Brain microvascular endothelial cell (primary cell): Measurements from ENCODE around the gene KRTAP6-2.

Source experiments
- DNase-seq: peaks from one replicate; pipeline ENCODE4 v3.0.0-alpha.2; 2020
- H3K27ac ChIP-seq: fragments of 250-450 bp; sonication (Bioruptor Pico); 2 replicates; pipeline ENCODE4 v1.5.1; 2020; ENCODE audit warnings: mild to moderate bottlenecking, moderate library complexity
- H3K27me3 ChIP-seq: fragments of 250-450 bp; sonication (Bioruptor Pico); replicated peaks from 2 replicates; pipeline ENCODE4 v1.5.1; 2020; ENCODE audit warnings: mild to moderate bottlenecking
- H3K36me3 ChIP-seq: fragments of 250-450 bp; sonication (Bioruptor Pico); replicated peaks from 2 replicates; pipeline ENCODE4 v1.5.1; 2020; ENCODE audit warnings: mild to moderate bottlenecking
- H3K4me3 ChIP-seq: 2 replicates; pipeline ENCODE4 v1.5.1; 2011; ENCODE audit warnings: low read depth, mild to moderate bottlenecking, control low read depth, low read length, moderate library complexity
- in situ Hi-C: cut with HindIII; loops from 2 replicates; pipeline ENCODE4 v1.10.0; 2017; ENCODE audit warnings: low sequenced_read_pairs, low pct_ligation_motif_present
- TF ChIP-seq, protein P1 (sequence below): IDR thresholded peaks from 2 replicates; pipeline ENCODE4 v1.5.1; 2011; ENCODE audit warnings: low read depth, mild to moderate bottlenecking, moderate library complexity, low read length, control low read depth, inconsistent platforms; ENCODE audit errors: missing control alignments

The KRTAP6-2 gene

DNA sequence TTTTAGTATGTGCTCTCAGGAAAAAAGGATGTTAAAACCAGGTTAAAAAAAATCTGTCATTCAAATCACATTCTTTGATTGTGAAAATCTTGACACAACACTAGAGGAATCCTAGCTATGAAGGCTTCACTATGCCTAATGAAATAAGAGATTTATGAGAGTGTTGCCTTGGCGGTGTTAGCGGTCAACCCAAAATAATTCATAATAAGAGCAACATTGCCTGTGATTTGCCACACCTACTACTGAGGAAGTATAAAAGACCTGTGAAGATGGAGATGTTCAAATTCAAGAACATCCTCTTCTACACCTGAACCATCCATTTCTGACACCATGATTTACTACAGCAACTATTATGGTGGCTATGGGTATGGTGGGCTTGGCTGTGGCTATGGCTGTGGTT is 17.4 kb upstream of the KRTAP6-2 start, which contains the start of gene KRTAP20-1:
Gene KRTAP20-1 (plus strand): TSS at position 301 of the 400 bp plus-strand sequence. CDS start 30 bp downstream, at position 331.
- H3K27ac ChIP-seq: no peak within 1 kb of the TSS
- in situ Hi-C loops: no loop called here
- TF ChIP-seq, protein P1, sequence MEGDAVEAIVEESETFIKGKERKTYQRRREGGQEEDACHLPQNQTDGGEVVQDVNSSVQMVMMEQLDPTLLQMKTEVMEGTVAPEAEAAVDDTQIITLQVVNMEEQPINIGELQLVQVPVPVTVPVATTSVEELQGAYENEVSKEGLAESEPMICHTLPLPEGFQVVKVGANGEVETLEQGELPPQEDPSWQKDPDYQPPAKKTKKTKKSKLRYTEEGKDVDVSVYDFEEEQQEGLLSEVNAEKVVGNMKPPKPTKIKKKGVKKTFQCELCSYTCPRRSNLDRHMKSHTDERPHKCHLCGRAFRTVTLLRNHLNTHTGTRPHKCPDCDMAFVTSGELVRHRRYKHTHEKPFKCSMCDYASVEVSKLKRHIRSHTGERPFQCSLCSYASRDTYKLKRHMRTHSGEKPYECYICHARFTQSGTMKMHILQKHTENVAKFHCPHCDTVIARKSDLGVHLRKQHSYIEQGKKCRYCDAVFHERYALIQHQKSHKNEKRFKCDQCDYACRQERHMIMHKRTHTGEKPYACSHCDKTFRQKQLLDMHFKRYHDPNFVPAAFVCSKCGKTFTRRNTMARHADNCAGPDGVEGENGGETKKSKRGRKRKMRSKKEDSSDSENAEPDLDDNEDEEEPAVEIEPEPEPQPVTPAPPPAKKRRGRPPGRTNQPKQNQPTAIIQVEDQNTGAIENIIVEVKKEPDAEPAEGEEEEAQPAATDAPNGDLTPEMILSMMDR: no peak
- H3K27me3 ChIP-seq: no peaks in the 10 kb centered on the region
- H3K4me3 ChIP-seq: no peak within 1 kb of the TSS
- H3K36me3 ChIP-seq: no peaks in the 10 kb centered on the region
- no peak for DNase-seq

DNA sequence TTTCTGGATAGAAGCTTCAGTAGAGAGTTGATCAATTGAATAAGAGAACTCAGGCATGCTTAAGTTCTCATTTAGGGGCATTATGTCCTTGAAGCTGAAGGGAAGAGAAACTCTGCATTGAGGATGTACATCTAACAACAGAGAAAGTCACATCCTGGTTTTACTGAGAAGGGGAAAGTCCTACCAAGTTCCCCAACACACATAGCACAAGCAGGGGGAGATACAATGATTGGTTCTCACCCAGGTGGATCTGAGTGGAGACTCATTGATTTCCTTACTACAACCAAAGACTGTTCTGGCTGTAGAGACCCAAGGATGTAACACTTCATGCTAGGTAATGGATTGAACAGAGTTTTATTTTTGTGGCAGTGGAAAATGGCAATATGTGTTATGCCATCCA is 16.5 kb upstream of the KRTAP6-2 start:
- in situ Hi-C loops: no loop called here
- DNase-seq: no peak
- Histone ChIP-seq H3K27ac (no peak overlapping the region), H3K36me3 (no peaks in the 10 kb centered on the region), H3K27me3 (no peaks in the 10 kb centered on the region), H3K4me3 (no peak overlapping the region)
- TF ChIP-seq, protein P1: no peak

DNA sequence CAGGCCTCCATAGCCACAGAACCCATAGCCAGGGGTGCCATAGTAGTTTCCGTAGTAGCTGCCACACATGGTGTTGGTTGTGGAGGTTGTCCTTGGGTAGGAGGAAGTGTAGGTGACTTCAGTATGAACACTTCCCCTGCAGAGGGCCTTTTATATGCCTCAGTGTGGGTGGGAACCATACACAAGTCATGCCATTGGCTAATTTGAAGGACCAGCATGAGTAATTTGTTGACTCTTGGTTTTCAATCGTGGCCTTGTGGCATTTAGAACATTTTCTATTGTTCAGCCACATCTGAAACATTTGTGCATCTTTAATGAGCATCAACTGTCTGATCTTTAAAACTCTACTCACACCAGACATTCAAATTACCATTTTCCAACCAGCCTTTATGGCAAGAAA is 15.1 kb upstream of the KRTAP6-2 start, which contains the start of gene KRTAP6-1:
Gene KRTAP6-1 (minus strand): TSS at position 95 of the 400 bp plus-strand sequence. CDS start 26 bp downstream, at position 69.
- no peak for DNase-seq
- H3K27ac ChIP-seq: no peak within 1 kb of the TSS
- H3K4me3 ChIP-seq: no peak within 1 kb of the TSS
- no peaks in the 10 kb centered on the region for H3K27me3 ChIP-seq
- TF ChIP-seq, protein P1: no peak
- in situ Hi-C loops: no loop called here
- H3K36me3 ChIP-seq: no peaks in the 10 kb centered on the region

DNA sequence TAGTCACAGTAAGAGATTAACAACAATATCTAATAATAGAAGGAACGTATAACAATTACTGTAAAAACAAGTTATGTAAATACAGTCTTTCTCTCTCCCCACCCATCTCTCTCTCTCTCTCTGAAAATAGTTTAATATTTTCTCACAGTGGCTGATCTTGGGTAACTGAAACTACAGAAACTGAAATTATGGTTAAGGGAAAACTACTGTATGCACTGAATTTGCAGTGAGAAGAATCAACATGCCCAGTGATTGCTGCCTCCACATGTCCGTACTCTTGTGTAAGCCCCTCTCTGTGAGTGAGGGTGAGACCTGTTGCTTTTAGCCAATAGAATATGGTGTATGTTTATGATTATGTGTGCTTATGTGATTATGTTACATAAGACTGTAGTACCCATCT is 13.4 kb upstream of the KRTAP6-2 start:
- Histone ChIP-seq H3K27ac (no peak overlapping the region), H3K4me3 (no peak overlapping the region), H3K36me3 (no peaks in the 10 kb centered on the region), H3K27me3 (no peaks in the 10 kb centered on the region)
- no peak for DNase-seq
- in situ Hi-C loops: no loop called here
- TF ChIP-seq, protein P1: no peak

DNA sequence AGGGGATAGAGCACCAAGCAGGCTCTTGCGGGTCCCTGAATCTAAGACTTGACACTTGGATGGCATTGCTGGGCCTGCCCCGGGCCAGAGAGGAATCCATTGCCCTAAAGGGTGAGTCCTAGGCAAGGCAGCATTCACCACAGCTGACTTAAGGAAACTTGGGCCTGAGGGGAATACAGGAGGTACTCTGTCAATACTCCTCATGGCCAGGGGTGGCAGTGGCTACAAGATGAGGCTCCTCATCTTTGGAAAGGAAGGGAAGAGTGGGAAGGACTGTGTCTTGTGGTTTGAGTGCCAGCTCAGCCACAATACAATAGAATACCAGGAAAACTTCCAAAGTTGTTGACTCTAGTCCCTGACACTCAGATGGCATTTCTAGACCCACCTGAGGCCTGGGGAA is 7.3 kb upstream of the KRTAP6-2 start:
- Histone ChIP-seq H3K36me3 (no peaks in the 10 kb centered on the region), H3K4me3 (no peak overlapping the region), H3K27ac (no peak overlapping the region), H3K27me3 (no peaks in the 10 kb centered on the region)
- TF ChIP-seq, protein P1: no peak
- no peak for DNase-seq
- in situ Hi-C loops: no loop called here

DNA sequence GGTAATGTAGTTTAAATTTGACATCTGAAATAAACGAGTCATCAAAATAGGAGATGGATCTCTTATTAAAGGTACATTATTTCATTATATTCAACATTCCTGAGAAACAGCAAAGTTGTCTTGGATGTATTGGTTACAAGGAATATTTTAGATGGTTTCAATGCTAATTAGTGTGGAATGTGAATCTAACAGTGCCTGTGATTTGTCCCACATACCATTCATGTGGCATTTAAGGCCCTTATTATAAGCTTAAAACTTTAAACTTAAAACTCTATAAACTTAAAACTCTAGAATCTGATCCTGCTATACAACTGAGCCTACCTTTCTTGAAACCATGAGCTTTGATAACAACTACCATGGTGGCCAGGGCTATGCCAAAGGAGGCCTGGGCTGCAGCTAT is 2.1 kb upstream of the KRTAP6-2 start, which contains the start of gene KRTAP22-1:
Gene KRTAP22-1 (plus strand): TSS at position 301 of the 400 bp plus-strand sequence.
- TF ChIP-seq, protein P1: no peak
- Histone ChIP-seq H3K4me3 (no peak within 1 kb of the TSS), H3K27me3 (no peaks in the 10 kb centered on the region), H3K27ac (no peak within 1 kb of the TSS), H3K36me3 (no peaks in the 10 kb centered on the region)
- no peak for DNase-seq
- in situ Hi-C loops: no loop called here
